HG02973 (cell line): Measurements from ENCODE around the gene SLC22A2.

Source experiments
- ATAC-seq: cut with Tn5 transposase; IDR thresholded peaks from one replicate; pipeline ENCODE4 v1.9.1; 2021; ENCODE audit warnings: moderate library complexity; ENCODE audit not compliant: unreplicated experiment

Gene SLC22A2

DNA sequence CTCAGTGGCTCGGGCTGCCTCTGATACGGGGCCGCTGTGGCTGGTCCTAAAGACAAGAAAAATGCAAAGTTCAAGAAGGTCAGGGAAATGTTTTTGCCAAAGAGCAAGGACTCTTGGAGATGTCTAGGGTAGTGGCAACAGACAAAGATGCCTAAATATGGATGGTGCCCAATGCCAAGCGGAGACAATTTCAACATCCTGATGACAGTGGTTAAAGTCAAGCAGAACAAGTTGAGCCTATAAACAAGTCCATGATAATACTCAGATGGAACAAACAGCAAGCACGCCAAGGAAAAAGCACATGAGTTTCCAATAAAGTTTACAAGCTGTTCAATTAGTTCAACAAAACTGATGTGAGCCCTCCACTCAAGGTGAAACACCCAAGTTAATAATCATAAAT, 85.9 kb downstream of the SLC22A2 start:
- no peak for ATAC-seq

DNA sequence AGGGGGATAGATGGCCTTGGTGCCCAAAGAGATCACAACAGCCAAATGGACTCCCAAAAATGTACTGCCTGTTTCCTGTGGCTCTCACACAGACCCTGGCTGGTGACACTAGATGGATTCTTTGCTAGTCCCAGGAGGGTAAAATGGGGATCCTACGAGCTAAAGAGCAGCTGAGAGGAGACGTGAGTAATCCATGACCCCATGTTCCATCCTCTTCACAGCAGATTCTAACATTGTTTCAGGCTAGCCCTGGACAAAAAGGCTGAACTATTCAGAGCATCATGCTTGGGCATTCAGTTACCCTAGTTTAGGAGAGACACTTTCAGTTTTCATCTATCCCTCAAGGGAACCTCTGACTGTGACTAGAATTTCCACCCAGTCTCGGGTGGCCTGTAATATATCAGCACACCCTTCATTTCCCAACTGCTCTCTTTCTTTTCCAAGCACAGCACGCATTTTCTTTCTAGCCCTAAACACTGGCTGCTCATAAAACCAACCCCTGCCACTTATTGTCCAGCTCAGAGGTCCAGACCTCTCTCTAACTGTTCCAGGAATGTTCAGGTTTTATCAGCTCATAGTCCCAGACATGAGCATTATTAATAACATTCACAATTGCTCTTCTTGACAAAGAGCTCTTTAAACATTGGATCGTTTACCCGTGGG, 88.5 kb downstream of the SLC22A2 start:
- ATAC-seq: no peak

DNA sequence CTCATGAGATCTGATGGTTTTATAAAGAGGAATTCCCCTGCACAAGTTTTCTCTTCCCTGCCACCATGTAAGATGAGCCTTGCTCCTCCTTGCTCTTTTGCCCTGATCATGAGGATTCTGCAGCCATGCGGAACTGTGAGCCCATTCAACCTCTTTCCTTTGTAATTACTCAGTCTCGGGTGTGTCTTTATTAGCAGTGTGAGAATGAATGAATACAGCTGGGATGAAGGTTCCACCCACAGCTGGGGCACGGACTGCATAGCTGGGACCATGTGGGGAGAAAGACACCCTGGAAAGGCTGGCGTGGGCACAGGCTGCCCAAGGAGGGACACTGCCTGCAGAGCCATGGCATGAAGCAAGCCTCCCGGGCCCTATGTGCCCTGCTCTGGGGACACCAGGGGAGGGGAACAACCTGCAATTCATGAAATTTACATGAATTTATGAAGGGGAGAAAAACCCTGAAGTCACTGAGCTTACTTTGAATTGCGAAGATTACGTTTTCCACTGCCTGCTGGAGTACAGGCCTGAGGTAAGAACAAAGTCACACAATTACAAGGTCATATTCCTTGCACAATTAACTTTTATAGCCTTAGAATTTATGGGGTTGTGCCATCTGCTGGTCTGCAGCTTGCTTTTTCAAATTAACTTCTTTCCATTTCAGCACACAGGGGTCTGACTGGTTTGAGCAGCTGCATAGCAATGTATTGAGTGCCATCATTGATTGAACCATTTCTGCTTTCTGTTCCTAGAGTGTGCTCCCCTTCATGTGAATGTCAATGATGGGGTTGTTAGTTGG, 90.8 kb downstream of the SLC22A2 start:
- no peak for ATAC-seq
